Skeletal muscle tissue (tissue), 4 donors: Measurements from ENCODE around the gene NEU4. TPM values are rescaled to one million over a fixed set of nuclear protein-coding genes. Genes with fewer than 3 reads are reported as not detected.
A peak's percentile ranks its signal among the peaks of the same experiment; 100 is the strongest.

Experiments used
- H3K27ac ChIP-seq: one replicate; pipeline ENCODE4 v1.7.0; 2013; ENCODE audit warnings: mild to moderate bottlenecking, low read depth, low read length, inconsistent platforms
- H3K27me3 ChIP-seq, 3 donors: one replicate each; pipeline ENCODE4 v1.7.0; 2013; ENCODE audit warnings: low read length in 3 of 3; ENCODE audit not compliant: control insufficient read depth in 3 of 3, insufficient read depth in 3 of 3
- H3K36me3 ChIP-seq, 3 donors: one replicate each; pipeline ENCODE4 v1.7.0; 2013; ENCODE audit warnings: low read length in 3 of 3; ENCODE audit not compliant: control insufficient read depth in 3 of 3, insufficient read depth in 3 of 3
- H3K4me1 ChIP-seq, 3 donors: one replicate each; pipeline ENCODE4 v1.7.0; 2013; ENCODE audit warnings: low read length in 3 of 3, mild to moderate bottlenecking in 3 of 3; ENCODE audit not compliant: control insufficient read depth in 3 of 3, insufficient read depth in 3 of 3
- H3K4me3 ChIP-seq, 3 donors: one replicate each; pipeline ENCODE4 v1.7.0; 2013; ENCODE audit warnings: low read length in 3 of 3
- H3K9ac ChIP-seq, 3 donors: one replicate each; pipeline ENCODE4 v1.7.0; 2013; ENCODE audit warnings: low read length in 3 of 3, mild to moderate bottlenecking in 3 of 3, moderate library complexity in 2 of 3, low read depth in 1 of 3
- H3K9me3 ChIP-seq, 3 donors: one replicate each; pipeline ENCODE4 v1.7.0; 2013; ENCODE audit warnings: low read length in 3 of 3; ENCODE audit not compliant: control insufficient read depth in 3 of 3
- total RNA-seq: library from RNA; depleted of rRNA; stranded (reverse); fragments of >200 nt; gene quantifications from one replicate; pipeline ENCODE4 v1.2.3, GENCODE V29; 2014
- donor health status: Osteomylitis.

NEU4 gene
- total RNA-seq, 1 donor from 2014 or later, result 4.2 TPM

- Histone ChIP-seq H3K9ac (peak within 1 kb of the TSS; percentile 33 to 79 (median 71)), H3K27ac (peak within 1 kb of the TSS; percentile 94), H3K4me1 (peaks cover 14 to 38% (median 21%) of the 10 kb centered on the region in 3 donors), H3K4me3 (peak within 1 kb of the TSS; percentile 49 to 68 (median 51)), H3K36me3 (no peaks in the 10 kb centered on the region), H3K9me3 (no peaks in the 10 kb centered on the region), H3K27me3 (peaks cover 7 to 17% (median 10%) of the 10 kb centered on the region in 3 donors)
Measured at GRCh38 chr2:241858206-241859016, 49.4 kb downstream of the NEU4 start, which contains the start of gene PDCD1. Gene PDCD1 (minus strand): TSS chr2:241858894. CDS start chr2:241858838, 56 bp downstream.

- H3K9ac ChIP-seq, result peak overlapping the region in 2 of 3 donors; percentile 71 to 79
- peaks cover 9 to 22% (median 14%) of the 10 kb centered on the region in 3 donors for H3K27me3 ChIP-seq
- peak overlapping the region; percentile 94 for H3K27ac ChIP-seq
- H3K9me3 ChIP-seq, result no peaks in the 10 kb centered on the region
- no peaks in the 10 kb centered on the region for H3K36me3 ChIP-seq
- peaks cover 15 to 36% (median 22%) of the 10 kb centered on the region in 3 donors for H3K4me1 ChIP-seq
- peak overlapping the region in 2 of 3 donors; percentile 49 to 68 for H3K4me3 ChIP-seq
Measured at GRCh38 chr2:241859017-241859435, 50.0 kb downstream of the NEU4 start.

- no peaks in the 10 kb centered on the region for H3K9me3 ChIP-seq
- no peaks in the 10 kb centered on the region for H3K36me3 ChIP-seq
- peak overlapping the region; percentile 94 for H3K27ac ChIP-seq
- peak overlapping the region; percentile 59 to 79 (median 71) for H3K9ac ChIP-seq
- H3K4me3 ChIP-seq, result peak overlapping the region; percentile 49 to 68 (median 51)
- peaks cover 15 to 28% (median 20%) of the 10 kb centered on the region in 3 donors for H3K27me3 ChIP-seq
- H3K4me1 ChIP-seq, result peaks cover 17 to 38% (median 23%) of the 10 kb centered on the region in 3 donors
Measured at GRCh38 chr2:241859436-241860183, 50.6 kb downstream of the NEU4 start.

GRCh38 chr2:241860184-241861078, 51.4 kb downstream of the NEU4 start:
- Histone ChIP-seq H3K9me3 (no peaks in the 10 kb centered on the region), H3K4me1 (peaks cover 17 to 41% (median 21%) of the 10 kb centered on the region in 3 donors), H3K27ac (peak overlapping the region; percentile 94), H3K27me3 (peaks cover 22 to 36% (median 28%) of the 10 kb centered on the region in 3 donors), H3K9ac (peak overlapping the region; percentile 59 to 79 (median 71)), H3K4me3 (peak overlapping the region in 2 of 3 donors; percentile 40 to 68), H3K36me3 (no peaks in the 10 kb centered on the region)

GRCh38 chr2:241861264-241861663, 52.3 kb downstream of the NEU4 start:
- Histone ChIP-seq H3K4me1 (peaks cover 17 to 41% (median 21%) of the 10 kb centered on the region in 3 donors), H3K4me3 (no peak overlapping the region), H3K36me3 (no peaks in the 10 kb centered on the region), H3K9ac (no peak overlapping the region), H3K27ac (no peak overlapping the region), H3K9me3 (no peaks in the 10 kb centered on the region), H3K27me3 (peaks cover 29 to 44% (median 35%) of the 10 kb centered on the region in 3 donors)

GRCh38 chr2:241862093-241862492, 53.1 kb downstream of the NEU4 start:
- Histone ChIP-seq H3K9ac (no peak overlapping the region), H3K4me1 (peaks cover 17 to 41% (median 21%) of the 10 kb centered on the region in 3 donors), H3K9me3 (no peaks in the 10 kb centered on the region), H3K27me3 (peaks cover 37 to 52% (median 42%) of the 10 kb centered on the region in 3 donors), H3K4me3 (no peak overlapping the region), H3K27ac (no peak overlapping the region), H3K36me3 (no peaks in the 10 kb centered on the region)

- Histone ChIP-seq H3K36me3 (no peaks in the 10 kb centered on the region), H3K9me3 (no peaks in the 10 kb centered on the region), H3K9ac (no peak overlapping the region), H3K4me1 (peaks cover 17 to 41% (median 21%) of the 10 kb centered on the region in 3 donors), H3K27ac (no peak overlapping the region), H3K4me3 (peak overlapping the region in 1 of 3 donors; percentile 12), H3K27me3 (peaks cover 43 to 60% (median 49%) of the 10 kb centered on the region in 3 donors)
Measured at GRCh38 chr2:241862775-241863535, 54.0 kb downstream of the NEU4 start.

- Histone ChIP-seq H3K27me3 (peaks cover 43 to 64% (median 51%) of the 10 kb centered on the region in 3 donors), H3K27ac (no peak overlapping the region), H3K4me1 (peaks cover 17 to 41% (median 21%) of the 10 kb centered on the region in 3 donors), H3K4me3 (peak overlapping the region in 2 of 3 donors; percentile 12 to 60), H3K9me3 (no peaks in the 10 kb centered on the region), H3K36me3 (no peaks in the 10 kb centered on the region), H3K9ac (no peak overlapping the region)
Measured at GRCh38 chr2:241863536-241863954, 54.6 kb downstream of the NEU4 start.
